DOHH2 (cell line): ENCODE measurements around the gene ZPLD1.
A peak's percentile ranks its signal among the peaks of the same experiment; 100 is the strongest.

ENCODE experiments used
- H3F3A ChIP-seq: fragments of 200-600 bp; sonication (generic), shearing (Covaris generic); 2 replicates; pipeline ENCODE4 v1.6.0; 2016; ENCODE audit warnings: antibody characterized with exemption, mild to moderate bottlenecking; ENCODE audit not compliant: control insufficient read depth, insufficient read depth
- H3K27ac ChIP-seq: fragments of 200-600 bp; sonication (generic); 2 replicates; pipeline ENCODE4 v1.5.1; 2014; ENCODE audit warnings: low read depth, mild to moderate bottlenecking, low read length, moderate library complexity
- H3K27me3 ChIP-seq: fragments of 200-600 bp; sonication (generic); 2 replicates; pipeline ENCODE4 v1.6.1; 2014; ENCODE audit warnings: mild to moderate bottlenecking, low read length, mixed read lengths; ENCODE audit not compliant: control insufficient read depth
- H3K36me3 ChIP-seq: fragments of 200-600 bp; sonication (generic); 2 replicates; pipeline ENCODE4 v1.6.1; 2014; ENCODE audit warnings: mild to moderate bottlenecking, low read length, moderate library complexity, mixed read lengths; ENCODE audit not compliant: control insufficient read depth
- H3K4me1 ChIP-seq: fragments of 200-600 bp; sonication (generic); 2 replicates; pipeline ENCODE4 v1.6.1; 2014; ENCODE audit warnings: mild to moderate bottlenecking, low read length, mixed read lengths; ENCODE audit not compliant: control insufficient read depth
- H3K4me2 ChIP-seq: fragments of 200-600 bp; sonication (generic); 2 replicates; pipeline ENCODE4 v1.6.0; 2014; ENCODE audit warnings: mild to moderate bottlenecking, low read length, moderate library complexity
- H3K4me3 ChIP-seq: fragments of 200-600 bp; sonication (generic); 2 replicates; pipeline ENCODE4 v1.5.1; 2014; ENCODE audit warnings: mild to moderate bottlenecking, low read length, mixed read lengths
- H3K79me2 ChIP-seq: fragments of 200-600 bp; sonication (generic); 2 replicates; pipeline ENCODE4 v1.6.1; 2014; ENCODE audit warnings: mild to moderate bottlenecking, low read length, mixed read lengths; ENCODE audit not compliant: control insufficient read depth
- H3K9me2 ChIP-seq: fragments of 200-600 bp; sonication (generic); replicated peaks from 2 replicates; pipeline ENCODE4 v1.6.1; 2014; ENCODE audit warnings: mild to moderate bottlenecking, low read length, mixed read lengths; ENCODE audit not compliant: control insufficient read depth
- H3K9me3 ChIP-seq: fragments of 200-600 bp; sonication (generic); 2 replicates; pipeline ENCODE4 v1.6.1; 2014; ENCODE audit warnings: antibody characterized with exemption, low read length, mixed read lengths; ENCODE audit not compliant: control insufficient read depth, insufficient read depth
- H4K20me1 ChIP-seq: fragments of 200-600 bp; sonication (generic); 2 replicates; pipeline ENCODE4 v1.6.0; 2014; ENCODE audit warnings: low read depth, mild to moderate bottlenecking, antibody characterized with exemption, low read length, moderate library complexity; ENCODE audit not compliant: control insufficient read depth, insufficient read depth
- EZH2phosphoT487 ChIP-seq: fragments of 200-600 bp; sonication (generic); IDR thresholded peaks from 2 replicates; pipeline ENCODE4 v1.6.1; 2017; ENCODE audit warnings: borderline replicate concordance, mild to moderate bottlenecking, antibody characterized with exemption, low read length, moderate library complexity, mixed read lengths
- TF ChIP-seq, protein P1 (sequence below): fragments of 200-600 bp; sonication (generic); IDR thresholded peaks from one replicate; pipeline ENCODE4 v1.5.1; 2014; ENCODE audit warnings: antibody characterized with exemption, mild to moderate bottlenecking, low read depth, low read length; ENCODE audit not compliant: poor library complexity, severe bottlenecking

The ZPLD1 gene

DNA sequence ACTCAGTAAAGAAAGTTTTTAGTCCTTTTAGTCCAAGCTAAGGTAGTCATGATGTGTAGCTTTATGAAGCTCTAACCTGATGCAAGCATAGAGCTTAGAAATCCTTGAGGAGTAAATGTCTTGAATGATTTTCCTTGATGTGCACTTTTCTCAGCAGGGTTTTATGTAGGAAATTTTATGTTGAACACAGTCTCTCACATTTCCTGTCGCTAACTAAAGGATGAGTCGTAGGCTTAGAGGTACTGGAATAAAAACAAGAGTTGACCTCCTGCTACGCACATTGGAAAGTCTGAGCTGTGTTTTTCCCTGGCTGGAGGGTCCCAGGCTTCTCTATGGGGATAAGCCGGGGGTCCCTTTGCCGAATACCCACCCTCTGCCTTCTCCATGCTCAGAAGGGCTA is 34.7 kb upstream of the ZPLD1 start:
- Histone ChIP-seq H3K4me1 (no peaks in the 10 kb centered on the region), H3K4me2 (no peak overlapping the region), H3F3A (no peaks in the 10 kb centered on the region), H3K36me3 (no peaks in the 10 kb centered on the region), H3K9me3 (no peaks in the 10 kb centered on the region), H3K9me2 (no peaks in the 10 kb centered on the region), H3K4me3 (no peak overlapping the region), H3K27me3 (no peaks in the 10 kb centered on the region), H4K20me1 (no peaks in the 10 kb centered on the region), H3K27ac (no peak overlapping the region), H3K79me2 (no peaks in the 10 kb centered on the region)
- TF ChIP-seq, protein P1, sequence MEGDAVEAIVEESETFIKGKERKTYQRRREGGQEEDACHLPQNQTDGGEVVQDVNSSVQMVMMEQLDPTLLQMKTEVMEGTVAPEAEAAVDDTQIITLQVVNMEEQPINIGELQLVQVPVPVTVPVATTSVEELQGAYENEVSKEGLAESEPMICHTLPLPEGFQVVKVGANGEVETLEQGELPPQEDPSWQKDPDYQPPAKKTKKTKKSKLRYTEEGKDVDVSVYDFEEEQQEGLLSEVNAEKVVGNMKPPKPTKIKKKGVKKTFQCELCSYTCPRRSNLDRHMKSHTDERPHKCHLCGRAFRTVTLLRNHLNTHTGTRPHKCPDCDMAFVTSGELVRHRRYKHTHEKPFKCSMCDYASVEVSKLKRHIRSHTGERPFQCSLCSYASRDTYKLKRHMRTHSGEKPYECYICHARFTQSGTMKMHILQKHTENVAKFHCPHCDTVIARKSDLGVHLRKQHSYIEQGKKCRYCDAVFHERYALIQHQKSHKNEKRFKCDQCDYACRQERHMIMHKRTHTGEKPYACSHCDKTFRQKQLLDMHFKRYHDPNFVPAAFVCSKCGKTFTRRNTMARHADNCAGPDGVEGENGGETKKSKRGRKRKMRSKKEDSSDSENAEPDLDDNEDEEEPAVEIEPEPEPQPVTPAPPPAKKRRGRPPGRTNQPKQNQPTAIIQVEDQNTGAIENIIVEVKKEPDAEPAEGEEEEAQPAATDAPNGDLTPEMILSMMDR, result no peak
- TF ChIP-seq EZH2phosphoT487, result no peak

DNA sequence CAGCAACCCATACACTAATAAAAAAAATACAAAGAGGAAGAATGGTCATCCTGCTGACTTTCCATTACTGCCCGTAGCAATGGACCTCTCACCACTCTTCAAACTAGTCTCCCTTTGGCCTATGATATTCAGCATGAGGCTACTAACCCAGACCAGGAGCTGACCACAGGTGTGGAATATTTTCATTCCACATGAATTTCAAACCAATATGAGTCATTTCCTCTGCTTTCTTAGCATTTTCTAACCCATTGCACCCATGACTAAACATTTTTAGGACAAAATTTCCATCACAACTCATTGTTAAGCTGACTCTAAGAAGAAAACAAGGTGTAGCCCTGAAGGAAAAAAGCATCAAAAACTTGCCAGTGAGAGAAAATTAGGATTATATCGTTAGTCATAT is 34.0 kb upstream of the ZPLD1 start:
- H3K27me3 ChIP-seq, result no peaks in the 10 kb centered on the region
- no peaks in the 10 kb centered on the region for H4K20me1 ChIP-seq
- no peak overlapping the region for H3K4me2 ChIP-seq
- no peak overlapping the region for H3K4me3 ChIP-seq
- no peaks in the 10 kb centered on the region for H3K36me3 ChIP-seq
- H3K4me1 ChIP-seq, result no peaks in the 10 kb centered on the region
- no peak for TF ChIP-seq EZH2phosphoT487
- TF ChIP-seq, protein P1, result no peak
- no peaks in the 10 kb centered on the region for H3K79me2 ChIP-seq
- no peak overlapping the region for H3K27ac ChIP-seq
- no peaks in the 10 kb centered on the region for H3K9me3 ChIP-seq
- no peaks in the 10 kb centered on the region for H3K9me2 ChIP-seq
- H3F3A ChIP-seq, result no peaks in the 10 kb centered on the region

DNA sequence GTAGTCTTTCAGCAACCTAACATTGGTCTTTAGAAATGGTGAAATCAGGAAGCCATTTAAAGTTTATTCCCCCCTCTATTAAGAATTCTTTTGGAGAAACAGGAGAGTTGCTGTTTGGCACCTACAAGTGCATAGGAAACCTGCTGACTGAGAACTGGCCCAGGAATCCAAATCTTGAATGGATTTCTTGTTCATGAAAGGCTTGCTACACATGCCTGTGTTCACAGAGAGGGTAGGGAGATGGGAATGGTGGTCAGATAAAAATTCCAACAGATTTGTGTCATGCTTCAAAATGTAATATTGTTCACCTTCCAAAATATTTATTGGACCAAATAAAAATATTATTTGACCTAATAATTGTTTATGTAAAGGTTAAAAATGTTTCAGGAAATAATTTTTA is 24.2 kb upstream of the ZPLD1 start:
- H3K4me2 ChIP-seq, result no peak overlapping the region
- H3K36me3 ChIP-seq, result no peaks in the 10 kb centered on the region
- no peak overlapping the region for H3K4me3 ChIP-seq
- no peak overlapping the region for H3K27ac ChIP-seq
- TF ChIP-seq EZH2phosphoT487, result no peak
- TF ChIP-seq, protein P1, result no peak
- H3K4me1 ChIP-seq, result no peaks in the 10 kb centered on the region
- H3K9me2 ChIP-seq, result no peaks in the 10 kb centered on the region
- no peaks in the 10 kb centered on the region for H3K9me3 ChIP-seq
- H4K20me1 ChIP-seq, result no peaks in the 10 kb centered on the region
- no peaks in the 10 kb centered on the region for H3F3A ChIP-seq
- H3K27me3 ChIP-seq, result no peaks in the 10 kb centered on the region
- H3K79me2 ChIP-seq, result no peaks in the 10 kb centered on the region

DNA sequence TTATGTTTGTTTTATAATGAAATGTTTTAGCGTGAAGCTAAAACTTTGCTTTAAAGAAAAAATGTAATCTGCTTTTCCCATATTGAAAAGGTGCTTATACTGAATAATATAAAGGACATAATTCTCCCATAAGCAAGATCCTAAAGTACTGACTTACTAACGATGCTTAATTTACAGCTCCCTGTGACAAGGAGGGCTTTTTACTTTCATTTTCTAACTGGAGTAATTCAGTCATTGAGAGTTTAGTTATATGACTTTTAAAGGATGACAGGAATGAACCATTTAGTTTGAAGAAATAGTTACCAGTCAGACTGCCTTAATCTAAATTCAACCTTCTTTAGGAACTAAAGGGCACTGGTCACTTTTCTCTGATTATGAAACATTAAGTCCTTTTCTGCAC is 19.3 kb upstream of the ZPLD1 start:
- Histone ChIP-seq H3K79me2 (no peaks in the 10 kb centered on the region), H3K27me3 (no peaks in the 10 kb centered on the region), H3K4me1 (no peaks in the 10 kb centered on the region), H4K20me1 (no peaks in the 10 kb centered on the region), H3K9me3 (no peaks in the 10 kb centered on the region), H3K4me2 (peak overlapping the region; percentile 5; the same call in 1 of the 2 replicates), H3K9me2 (no peaks in the 10 kb centered on the region), H3K4me3 (no peak overlapping the region), H3K36me3 (no peaks in the 10 kb centered on the region), H3K27ac (no peak overlapping the region), H3F3A (no peaks in the 10 kb centered on the region)
- no peak for TF ChIP-seq EZH2phosphoT487
- TF ChIP-seq, protein P1, result no peak
